Mammary epithelial cell (primary cell): ENCODE measurements around the gene STARD10.

ENCODE experiments used
- EZH2 ChIP-seq: IDR thresholded peaks from 2 replicates; pipeline ENCODE4 v1.6.1; 2012; ENCODE audit warnings: low read length, inconsistent platforms, borderline replicate concordance
- TF ChIP-seq, protein P1 (sequence below), 2 donors: IDR thresholded peaks in 1 of 2; conservative IDR thresholded peaks in 1 of 2; 2 replicates each; pipeline ENCODE4 v1.5.1; 2011 to 2012; ENCODE audit warnings: inconsistent platforms in 2 of 2, low read length in 2 of 2, mild to moderate bottlenecking in 2 of 2, control low read depth in 1 of 2, low read depth in 1 of 2; ENCODE audit not compliant: insufficient read depth in 1 of 2; ENCODE audit errors: extremely low read depth in 1 of 2

DNA sequence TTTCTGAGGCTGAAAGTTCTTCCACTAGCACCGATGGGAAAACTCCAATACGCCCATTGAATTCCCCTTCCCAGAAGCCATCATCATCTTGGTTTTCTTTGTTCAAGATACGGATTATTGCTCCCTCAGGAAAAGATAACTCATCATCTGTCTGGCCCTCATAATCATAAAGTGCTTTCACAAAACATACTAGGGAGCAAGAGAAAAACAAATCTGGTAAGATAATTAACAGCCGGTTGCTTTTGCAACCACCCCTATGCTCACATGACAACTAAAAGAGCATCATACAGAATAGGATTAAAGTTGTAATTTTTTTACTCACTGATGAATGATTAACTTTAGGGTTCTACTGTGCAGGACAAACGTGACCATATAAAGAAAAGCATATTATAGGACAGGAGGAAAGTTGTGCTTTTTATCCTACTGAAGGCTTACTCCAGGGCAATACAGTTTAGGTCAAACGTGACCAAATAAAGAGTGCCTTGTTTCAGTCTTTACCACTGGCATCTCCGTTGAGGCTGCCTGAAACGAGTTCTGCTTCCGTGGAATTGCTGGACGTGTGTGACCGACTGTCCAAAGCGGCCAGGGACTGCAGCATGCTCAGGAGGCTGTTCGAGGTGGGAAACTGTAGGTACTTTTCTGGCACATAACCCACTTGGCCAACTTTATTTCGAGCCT, 48.9 kb upstream of the STARD10 start:
- TF ChIP-seq, protein P1, sequence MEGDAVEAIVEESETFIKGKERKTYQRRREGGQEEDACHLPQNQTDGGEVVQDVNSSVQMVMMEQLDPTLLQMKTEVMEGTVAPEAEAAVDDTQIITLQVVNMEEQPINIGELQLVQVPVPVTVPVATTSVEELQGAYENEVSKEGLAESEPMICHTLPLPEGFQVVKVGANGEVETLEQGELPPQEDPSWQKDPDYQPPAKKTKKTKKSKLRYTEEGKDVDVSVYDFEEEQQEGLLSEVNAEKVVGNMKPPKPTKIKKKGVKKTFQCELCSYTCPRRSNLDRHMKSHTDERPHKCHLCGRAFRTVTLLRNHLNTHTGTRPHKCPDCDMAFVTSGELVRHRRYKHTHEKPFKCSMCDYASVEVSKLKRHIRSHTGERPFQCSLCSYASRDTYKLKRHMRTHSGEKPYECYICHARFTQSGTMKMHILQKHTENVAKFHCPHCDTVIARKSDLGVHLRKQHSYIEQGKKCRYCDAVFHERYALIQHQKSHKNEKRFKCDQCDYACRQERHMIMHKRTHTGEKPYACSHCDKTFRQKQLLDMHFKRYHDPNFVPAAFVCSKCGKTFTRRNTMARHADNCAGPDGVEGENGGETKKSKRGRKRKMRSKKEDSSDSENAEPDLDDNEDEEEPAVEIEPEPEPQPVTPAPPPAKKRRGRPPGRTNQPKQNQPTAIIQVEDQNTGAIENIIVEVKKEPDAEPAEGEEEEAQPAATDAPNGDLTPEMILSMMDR (conservative IDR thresholded peaks at IDR 0.05 in 1 of 2, IDR thresholded peaks at IDR 0.05 in 1 of 2; ENCODE audit: extremely low read depth in 1 of 2, insufficient read depth in 1 of 2, low read depth in 1 of 2, low read length in 2 of 2), result no peak
- TF ChIP-seq EZH2, result no peak
